ENCODE results near the gene UBR7.

- TF ChIP-seq ZNF70 (CRISPR knock-in tag; IDR thresholded peaks at IDR 0.05) = no peak
- no peak for TF ChIP-seq CSRNP3 (CRISPR knock-in tag; IDR thresholded peaks at IDR 0.05)
- TF ChIP-seq ZNF8 (CRISPR knock-in tag; IDR thresholded peaks at IDR 0.05) = no peak
Measured at GRCh38 chr14:93232159-93232558, 25.1 kb downstream of the UBR7 start.

Measured in SK-N-SH treated with all-trans-retinoic acid at 6 μM for 48 hours (cell line).